ENCODE measurements around the gene CALML3.
"Not testable (repeated sequence)": the region's sequence is repeated elsewhere in the genome, so short reads cannot be mapped to it uniquely, and the experiment has no call there.

CALML3 gene

DNA sequence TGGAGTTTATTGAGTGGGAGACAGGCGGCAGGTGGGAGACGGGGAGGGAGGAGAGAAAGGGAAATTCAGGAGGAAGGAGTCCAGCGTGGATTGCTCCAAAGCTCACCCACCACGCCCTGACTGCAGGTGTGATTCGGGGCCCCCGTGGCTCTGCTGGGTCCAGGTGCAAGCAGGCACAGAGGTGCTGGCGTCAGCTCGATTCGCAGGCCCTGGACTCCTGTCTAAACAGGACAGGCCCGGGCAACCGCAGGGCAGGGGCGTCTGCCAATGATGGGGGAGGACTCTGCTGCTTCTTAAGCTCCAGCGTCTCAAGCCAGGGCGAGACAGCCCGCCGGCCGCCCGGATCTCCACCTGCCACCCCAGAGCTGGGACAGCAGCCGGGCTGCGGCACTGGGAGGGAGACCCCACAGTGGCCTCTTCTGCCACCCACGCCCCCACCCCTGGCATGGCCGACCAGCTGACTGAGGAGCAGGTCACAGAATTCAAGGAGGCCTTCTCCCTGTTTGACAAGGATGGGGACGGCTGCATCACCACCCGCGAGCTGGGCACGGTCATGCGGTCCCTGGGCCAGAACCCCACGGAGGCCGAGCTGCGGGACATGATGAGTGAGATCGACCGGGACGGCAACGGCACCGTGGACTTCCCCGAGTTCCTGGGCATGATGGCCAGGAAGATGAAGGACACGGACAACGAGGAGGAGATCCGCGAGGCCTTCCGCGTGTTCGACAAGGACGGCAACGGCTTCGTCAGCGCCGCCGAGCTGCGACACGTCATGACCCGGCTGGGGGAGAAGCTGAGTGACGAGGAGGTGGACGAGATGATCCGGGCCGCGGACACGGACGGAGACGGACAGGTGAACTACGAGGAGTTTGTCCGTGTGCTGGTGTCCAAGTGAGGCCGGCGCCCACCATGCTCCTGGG, at the start of gene CALML3:
TSS of gene CALML3 (plus strand) at position 321 of the 920 bp plus-strand sequence. CDS start at position 446, 125 bp downstream.
- no peak for DNase-seq (ENCODE audit: low read depth)

DNA sequence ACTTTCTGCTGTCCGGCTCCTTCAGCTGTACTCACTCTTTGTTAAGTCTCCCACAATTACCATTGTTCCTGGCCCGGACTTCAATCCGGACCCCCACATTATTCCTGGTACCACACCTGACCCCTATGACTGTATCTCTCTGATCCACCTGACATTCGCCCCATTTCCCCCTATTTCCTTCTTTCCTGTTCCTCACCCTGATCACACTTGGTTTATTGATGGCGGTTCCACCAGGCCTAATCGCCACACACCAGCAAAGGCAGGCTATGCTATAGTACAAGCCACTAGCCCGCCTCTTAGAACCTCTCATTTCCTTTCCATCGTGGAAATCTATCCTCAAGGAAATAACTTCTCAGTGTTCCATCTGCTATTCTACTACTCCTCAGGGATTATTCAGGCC, 49.7 kb upstream of the CALML3 start:
- DNase-seq (ENCODE audit: low read depth): not testable (repeated sequence)

DNA sequence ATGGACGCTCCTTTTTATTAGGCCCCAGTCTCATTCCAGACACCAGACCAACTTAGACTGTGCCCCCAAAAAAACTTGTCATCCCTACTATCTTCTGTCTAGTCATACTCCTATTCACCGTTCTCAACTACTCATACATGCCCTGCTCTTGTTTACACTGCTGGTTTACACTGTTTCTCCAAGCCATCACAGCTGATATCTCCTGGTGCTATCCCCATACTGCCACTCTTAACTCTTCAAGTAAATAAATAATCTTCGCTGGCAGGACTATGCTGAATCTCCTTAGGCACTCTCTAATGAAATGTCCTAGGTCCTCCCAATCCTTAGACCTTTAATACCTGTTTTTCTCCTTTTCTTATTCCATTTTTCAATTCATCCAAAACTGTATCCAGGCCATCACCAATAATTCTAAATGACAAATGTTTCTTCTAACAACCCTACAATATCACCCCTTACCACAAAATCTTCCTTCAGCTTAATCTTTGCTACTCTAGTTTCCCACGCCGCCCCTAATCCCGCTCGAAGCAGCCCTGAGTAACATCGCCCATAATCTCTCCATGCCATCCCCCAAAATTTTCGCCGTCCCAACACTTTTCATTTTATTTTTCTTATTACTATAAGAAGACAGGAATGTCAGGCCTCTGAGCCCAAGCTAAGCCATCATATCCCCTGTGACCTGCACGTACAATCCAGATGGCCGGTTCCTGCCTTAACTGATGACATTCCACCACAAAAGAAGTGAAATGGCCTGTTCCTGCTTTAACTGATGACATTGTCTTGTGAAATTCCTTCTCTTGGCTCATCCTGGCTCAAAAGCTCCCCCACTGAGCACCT, 48.6 kb upstream of the CALML3 start:
- DNase-seq (ENCODE audit: low read depth): not testable (repeated sequence)

DNA sequence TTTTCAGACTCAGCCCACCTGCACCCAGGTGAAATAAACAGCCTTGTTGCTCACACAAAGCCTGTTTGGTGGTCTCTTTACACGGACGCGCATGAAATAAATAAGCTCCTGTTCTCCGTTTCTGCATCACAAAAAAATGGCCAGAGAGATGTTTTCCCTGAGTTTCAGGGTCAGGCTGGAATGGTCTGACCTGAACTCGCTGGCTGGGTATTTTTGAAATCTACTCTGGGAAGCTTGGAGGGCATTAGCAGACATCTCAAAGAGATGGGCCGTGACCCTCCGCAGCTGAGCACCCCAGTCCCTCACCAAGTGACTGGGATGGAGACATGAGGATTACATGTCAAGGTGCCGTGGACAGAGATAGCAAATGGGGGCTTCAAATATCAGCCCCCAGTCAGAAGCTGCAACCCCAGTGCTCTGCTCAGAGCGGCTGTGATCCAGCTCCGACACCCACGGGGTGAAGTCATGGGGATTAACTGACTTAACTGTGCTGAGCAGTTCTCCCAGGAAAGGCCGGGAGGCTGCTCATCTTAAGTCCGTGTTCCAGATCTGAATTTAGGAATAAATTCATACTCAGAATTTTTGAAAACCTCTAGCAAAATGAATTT, 47.7 kb upstream of the CALML3 start:
- DNase-seq (ENCODE audit: low read depth): no peak

DNA sequence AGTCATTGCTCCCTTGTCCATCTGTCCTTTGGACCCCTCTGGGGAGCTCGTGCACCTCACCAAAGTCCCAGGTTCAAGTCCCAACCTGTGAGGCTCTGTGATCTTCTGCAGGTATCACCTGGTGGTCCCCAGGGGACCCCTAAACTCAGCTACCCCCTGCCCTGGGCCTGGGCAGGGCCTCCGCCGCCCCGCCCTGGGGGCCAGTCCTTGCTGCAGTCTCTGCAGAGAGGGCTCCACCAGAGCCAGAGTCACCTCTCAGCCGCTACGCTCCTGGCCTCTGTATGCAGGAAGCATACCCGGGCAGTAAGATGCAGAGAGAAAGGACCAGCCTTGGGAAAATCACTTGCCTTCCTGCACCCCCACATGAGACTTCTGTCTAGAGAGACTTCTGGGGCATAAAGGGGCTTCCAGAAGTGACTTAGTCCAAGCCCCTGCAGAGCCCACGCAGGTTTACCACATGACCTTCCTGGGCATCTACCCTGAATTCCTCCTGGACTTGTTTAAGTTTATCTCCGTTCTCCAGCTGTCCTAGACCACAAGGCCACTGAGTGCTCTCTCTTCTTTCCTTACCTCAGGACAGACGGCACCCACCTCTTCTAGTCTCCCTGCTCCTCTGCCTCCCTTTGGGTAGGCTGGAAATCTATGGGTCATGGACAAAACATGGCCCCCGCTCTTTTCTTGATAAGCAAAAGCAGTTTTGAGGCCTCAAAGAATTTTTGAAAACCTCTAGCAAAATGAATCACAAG, 46.6 kb upstream of the CALML3 start:
- no peak for DNase-seq (ENCODE audit: low read depth)

DNA sequence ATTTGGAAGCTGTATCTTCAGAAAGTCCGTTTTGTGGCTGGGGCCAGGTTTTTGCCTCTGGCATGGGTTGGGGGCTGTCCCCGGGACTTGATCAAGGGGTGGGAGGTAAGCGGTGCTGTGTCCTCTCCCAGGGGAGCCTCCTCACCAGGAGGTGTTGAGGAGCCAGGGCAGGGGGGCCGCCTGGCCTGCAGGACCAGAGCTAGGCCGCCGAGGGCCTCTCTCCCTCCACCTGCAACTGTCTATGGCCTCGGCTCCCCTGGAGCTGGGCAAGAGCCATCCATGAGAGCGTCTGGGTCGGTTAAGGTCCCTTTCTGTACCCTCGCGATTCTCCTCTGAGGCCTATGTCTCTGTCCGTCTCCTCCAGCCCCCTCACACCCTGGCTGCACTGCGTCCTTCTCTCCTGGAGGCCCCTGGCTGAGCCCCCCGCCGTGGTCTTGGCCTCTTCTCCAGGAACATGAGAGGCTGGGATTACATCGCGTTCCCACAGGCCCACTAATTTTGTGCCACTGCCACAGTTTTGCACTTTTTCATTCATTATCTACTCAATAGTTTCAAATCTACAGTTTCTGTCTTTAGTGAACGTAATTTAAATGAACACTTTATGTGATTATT, 46.0 kb upstream of the CALML3 start:
- no peak for DNase-seq (ENCODE audit: low read depth)

DNA sequence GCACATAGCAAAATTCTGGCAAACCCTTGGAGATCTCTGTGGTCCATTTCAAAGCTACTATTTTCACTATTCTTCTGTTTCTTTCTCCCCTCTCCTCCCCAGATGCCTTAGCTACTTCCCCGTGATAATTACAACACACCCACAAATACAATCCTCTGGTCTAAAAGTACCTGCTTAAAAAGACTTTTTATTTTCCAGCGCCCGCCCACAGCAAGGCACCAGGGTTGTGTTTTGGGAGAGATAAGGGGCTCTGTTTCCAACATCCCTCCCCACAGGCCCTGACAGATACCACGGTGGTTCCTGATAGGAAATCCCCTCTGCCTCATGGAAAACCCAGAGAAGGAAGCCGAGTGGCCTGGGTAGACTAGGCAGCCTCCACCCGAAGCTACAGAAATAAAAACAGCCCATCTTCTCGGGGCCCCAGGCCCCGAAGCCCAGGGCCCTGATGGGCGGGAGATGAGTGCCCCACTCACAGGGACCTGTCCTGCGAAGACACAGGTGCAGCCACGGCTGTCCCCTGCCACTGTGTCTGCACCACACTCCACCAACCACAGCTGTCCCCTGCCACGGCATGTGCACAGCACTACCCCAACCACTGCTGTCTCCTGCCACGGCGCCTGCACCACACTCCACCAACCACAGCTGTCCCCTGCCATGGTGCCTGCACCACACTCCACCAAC, 45.1 kb upstream of the CALML3 start:
- no peak for DNase-seq (ENCODE audit: low read depth)

DNA sequence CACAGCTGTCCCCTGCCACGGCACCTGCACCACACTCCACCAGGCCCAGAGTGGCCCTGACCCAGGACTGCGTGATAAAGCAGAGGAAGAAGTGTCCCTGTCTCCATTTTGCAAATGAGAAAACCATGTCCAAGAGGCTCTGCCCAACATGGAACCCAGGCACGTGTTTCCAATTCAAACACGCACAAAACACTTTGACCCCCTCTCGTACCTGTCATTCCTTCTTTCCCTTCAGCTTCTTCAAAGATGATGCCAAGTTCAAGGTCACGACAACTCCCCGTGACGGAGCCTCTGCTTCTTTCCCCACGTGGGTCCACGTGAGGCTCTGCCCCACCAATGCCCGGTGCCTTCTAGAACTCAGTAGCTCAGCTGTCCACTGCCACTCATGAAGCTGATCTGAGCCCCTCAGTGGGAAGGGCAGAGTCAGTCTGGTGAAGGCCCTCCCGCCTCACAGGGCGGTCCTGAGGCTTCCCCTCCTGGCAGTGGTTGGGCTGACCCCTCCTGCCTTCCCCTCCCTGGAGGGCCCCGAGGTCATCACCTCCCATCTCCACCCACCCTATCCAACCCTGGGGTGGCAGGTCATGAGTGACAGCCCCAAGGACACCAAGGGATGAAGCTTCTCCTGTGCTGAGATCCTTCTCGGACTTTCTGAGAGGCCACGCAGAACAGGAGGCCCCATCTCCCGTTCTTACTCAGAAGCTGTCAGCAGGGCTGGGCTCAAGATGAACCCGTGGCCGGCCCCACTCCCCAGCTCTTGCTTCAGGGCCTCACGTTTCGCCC, 44.4 kb upstream of the CALML3 start:
- no peak for DNase-seq (ENCODE audit: low read depth)

DNA sequence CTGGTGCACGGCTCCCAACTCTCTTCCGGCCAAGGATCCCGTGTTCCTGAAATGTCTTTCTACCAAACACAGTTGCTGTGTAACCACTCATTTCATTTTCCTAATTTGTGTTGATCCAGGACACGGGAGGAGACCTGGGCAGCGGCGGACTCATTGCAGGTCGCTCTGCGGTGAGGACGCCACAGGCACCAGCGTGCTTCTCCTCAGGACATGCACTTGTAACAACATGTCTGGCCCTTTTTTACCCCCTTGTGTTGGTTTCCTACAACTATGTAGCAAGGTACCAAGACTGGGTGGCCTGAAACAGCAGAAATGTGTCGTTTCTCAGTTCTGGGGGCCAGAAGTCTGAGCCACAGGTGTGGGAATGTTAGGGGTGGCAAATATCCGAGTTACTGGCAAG, 43.6 kb upstream of the CALML3 start:
- no peak for DNase-seq (ENCODE audit: low read depth)

DNA sequence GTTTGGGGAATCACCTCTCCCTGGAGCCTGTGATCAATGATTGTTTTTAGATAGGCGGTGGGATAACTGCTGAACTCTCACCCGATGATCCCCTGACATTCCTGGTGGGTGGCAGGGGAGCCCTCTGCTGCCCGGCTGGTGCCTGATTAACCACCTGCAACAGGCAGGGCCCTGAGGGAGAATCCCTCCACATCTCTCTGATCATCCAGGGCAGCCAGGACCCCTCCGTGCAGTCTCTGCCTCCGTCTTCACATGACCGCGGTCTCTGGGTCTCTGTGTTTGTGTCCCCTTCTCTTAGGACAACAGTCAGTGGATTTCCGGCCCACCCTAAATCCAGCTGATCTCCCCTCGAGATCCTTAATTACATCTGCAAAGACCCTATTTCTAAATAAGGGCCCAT, 42.7 kb upstream of the CALML3 start:
- DNase-seq (ENCODE audit: low read depth): no peak

DNA sequence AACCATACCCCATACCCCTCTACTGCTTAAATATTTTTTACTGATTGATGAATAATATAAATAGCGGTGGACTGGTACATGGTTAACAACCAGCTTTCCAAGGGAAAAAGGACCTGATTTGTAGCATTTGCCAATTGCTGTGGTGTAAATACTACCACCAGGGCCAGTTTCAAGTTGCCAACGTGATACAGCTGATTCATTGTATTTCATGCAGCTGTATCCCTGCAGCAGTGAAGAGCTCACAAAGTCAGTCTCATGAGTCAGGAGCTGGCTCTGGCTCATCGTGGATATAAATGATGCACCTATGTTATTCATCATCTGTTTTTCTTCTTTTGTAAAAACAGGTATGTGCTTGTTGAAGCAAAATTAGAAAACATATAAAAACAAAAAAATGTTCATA, 40.6 kb upstream of the CALML3 start:
- no peak for DNase-seq (ENCODE audit: low read depth)

DNA sequence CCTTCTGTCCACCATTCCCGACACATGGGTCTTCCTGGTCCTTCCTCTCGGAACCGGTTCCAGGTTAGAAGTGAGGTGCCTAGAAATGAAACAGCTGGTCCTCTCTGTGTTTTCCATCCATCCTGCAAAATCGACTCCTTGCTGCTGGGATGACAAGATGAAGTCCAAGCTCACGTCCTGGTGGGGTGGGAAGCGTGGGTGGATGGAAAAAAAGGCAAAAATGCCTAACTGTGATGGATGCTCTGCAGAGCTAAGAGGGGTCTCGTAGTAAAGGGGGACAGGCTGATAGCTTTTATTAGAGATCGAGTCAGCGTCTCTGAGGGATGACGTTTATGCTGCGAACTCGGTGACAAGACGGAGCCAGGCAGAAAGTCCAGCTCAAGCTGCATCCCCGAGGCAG, 39.5 kb upstream of the CALML3 start:
- no peak for DNase-seq (ENCODE audit: low read depth)

DNA sequence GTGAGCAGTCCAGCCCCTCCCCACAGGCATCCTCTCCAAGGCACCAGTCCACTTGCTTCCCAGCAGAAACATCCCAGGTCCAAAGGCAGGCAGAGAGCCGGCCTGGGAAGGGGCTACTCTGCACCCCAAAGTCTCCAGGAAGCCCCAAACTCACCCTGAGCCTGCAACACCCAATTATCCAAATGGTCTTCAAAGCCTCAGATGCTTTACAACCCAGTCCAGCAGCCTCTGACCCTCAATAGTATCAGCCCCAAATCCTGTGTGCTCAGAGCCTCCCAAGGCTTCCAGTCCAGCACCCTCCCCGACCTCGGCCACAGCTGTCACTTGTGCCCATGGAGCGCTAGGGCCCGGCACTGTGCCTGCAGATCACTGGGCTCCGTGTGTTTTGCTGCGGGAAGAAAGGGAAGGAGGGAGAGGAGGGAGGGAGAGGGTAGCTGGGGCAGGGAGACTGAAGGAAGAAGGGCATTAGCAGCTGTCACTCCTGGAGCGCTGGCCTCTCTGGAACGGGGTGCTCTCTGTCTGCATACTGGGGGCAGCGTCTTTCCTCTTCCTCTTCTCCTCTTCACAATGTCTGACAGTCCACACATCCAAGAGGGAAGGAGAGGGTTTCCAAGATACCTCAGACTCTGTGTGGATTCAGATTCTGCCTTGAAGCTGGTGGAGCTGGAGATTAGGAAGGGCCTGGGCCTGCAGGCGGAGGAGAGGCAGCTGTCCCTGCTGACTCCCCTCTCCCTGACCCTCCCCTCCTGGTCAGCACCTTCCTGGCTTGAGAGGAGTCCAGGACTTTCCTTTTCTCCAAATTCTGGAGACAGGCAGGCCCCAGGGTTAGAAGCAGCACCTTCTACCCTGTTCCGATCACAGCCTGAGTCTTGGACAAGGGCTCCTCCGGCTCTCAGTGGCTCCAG, 38.6 kb upstream of the CALML3 start:
- no peak for DNase-seq (ENCODE audit: low read depth)

DNA sequence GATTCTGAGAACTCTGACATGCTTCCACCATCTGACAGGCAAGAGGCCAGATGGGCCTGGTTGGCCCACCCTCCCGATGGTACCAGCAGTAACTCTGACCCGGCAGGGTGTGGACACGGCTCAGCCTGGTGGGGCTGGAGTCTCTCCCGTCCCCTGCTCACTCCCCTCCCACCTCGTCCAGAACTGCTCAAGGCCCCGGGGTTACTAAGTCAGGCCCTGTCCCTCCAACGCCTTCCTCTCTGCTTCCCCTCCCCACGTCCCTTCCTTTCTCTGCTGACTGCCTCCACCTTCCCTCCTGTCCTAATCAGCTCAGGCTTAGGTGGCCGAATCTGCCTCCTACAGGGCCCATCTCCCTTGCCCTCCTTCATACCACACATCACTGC, 37.9 kb upstream of the CALML3 start:
- no peak for DNase-seq (ENCODE audit: low read depth)

DNA sequence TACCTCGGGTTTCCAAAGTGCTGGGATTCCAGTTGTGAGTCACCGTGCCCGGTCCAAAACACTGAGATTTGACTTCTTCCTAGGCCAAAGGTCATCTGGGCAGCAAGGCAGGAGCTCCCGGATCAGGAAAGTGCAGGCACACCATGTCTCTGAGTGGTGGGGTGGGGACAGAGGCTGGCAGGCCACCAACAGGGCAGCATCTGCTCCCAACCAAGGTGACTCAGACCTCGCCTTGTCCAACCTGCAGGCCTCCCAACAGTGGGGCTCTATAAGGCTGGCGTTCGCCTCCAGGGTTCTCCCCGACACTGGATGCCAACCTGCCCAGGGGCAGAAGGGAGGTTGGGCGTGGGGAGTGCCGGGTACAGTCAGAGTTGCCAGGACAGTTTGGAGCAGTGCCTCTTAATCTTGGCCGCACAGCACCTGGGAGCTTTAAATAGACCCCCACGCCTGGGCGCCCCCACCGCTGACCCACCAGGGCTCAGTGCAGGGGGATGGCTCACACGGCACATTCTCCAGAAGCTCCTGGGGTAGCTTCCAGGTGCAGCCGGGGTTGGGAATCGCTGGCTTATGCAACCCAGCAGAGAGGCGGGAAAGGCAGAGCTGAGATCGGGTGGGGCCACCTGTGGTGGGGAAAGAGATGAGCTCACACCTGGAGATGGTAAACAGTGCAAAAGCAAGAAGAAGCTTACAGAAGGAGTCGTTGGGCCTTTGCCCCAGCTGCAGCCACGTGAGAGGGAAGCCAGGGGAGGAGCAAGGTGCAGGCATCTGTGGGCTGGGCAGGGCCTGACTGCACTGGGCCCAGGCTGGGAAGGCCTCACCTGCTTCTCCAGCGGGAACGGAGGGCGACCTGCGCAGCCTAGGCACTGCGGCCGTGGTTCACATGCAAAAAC, 36.2 kb upstream of the CALML3 start:
- no peak for DNase-seq (ENCODE audit: low read depth)

DNA sequence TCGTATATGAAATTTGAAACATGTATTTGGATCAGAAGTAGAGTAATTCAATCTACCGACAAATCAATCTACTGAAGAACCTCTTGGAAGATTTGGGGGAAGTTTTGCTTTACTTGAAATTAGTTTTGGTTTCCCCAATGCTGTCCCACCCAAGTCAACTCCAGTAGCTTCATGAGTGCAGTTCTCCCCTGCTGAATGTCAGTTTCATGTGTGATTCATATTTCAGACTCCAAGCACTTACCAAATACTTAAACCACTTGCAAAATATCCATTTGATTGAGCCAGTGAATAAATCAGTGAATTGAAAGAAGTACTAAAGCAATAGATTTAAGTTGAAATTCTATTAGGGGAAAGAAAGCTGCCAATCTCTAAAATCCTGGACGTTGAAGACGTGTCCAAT, 34.7 kb upstream of the CALML3 start:
- DNase-seq (ENCODE audit: low read depth): no peak

DNA sequence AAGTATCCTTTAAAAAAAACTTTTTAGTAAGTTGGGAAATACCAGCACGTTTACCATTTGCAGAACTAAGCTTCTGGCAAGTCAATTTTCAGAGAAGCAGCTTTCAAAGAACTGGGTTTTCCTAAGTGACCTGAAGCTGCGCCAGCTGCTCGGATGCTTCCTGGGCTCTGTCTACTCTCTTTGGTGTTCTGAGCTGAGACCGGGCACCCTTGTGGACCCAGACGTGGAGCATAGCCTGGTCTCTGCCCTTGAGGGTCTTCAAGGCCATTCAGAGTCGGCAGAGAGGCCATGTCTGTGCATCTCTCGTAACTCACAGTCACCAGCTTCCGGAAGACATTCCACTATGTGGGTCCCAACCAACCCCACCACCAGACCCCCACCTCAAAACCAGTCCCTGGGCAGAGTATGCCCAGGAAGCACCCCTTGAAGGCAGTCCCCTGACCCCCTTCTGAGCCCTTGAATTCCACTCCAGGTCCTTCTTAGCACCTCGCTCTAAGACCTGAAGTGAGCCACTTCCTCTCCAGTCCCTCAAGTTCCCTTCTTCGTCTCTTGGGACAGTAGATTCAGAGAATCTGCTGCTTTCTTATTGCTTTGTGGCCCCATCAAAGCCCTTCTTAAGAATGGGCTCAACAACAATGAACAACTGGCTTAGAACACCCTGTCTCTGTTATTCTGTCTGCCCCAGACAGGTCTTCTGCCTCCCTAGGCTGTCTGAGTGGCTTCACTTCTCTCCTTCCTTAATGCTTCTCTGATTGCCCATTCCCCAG, 33.9 kb upstream of the CALML3 start:
- no peak for DNase-seq (ENCODE audit: low read depth)

Measured in activated T-helper 1 cell treated with Interleukin-2 at 50 U/mL for 16 hours (primary cell).